K562 (cell line): ENCODE measurements around the gene GLIPR2. TPM values are rescaled to one million over a fixed set of nuclear protein-coding genes. Genes with fewer than 3 reads are reported as not detected.

ENCODE experiments used
- ATAC-seq: fragments of 200-7000 bp; cut with Tn5 transposase; 3 replicates; pipeline ENCODE4 v1.9.1; 2020; ENCODE audit warnings: moderate library complexity
- BruUV-seq: library from RNA; stranded (reverse); fragments of 400-500 nt; replicated peaks from 2 replicates; lab custom pipeline; 2021; lab: Mats Ljungman, UMichigan
- CTCF ChIA-PET: fragments of 300-600 bp; formaldehyde crosslinking; extraction: SDS; loops from one replicate; lab custom pipeline; 2021; ENCODE audit warnings: low intra/inter-chr PET ratio; lab: Yijun Ruan, JAX
- POLR2A ChIA-PET: fragments of 300-600, 350-650 bp; sonication (Branson Sonifier 250); formaldehyde crosslinking; extraction: SDS; loops from one replicate; lab custom pipeline; 2021; ENCODE audit warnings: antibody characterized with exemption, inconsistent platforms; lab: Yijun Ruan, JAX
- DNase-seq, 4 experiments: peaks; one replicate each; pipeline versions ENCODE4 v3.0.0 to v3.0.0-alpha.2; 2011 to 2018; ENCODE audit warnings: low spot score in 3 of 4, mixed read lengths in 3 of 4; ENCODE audit errors: extremely low read depth in 1 of 4
- FAIRE-seq: peaks from 2 replicates; lab custom pipeline; 2011; peaks lifted over from hg19 to GRCh38; lab: Jason Lieb, UNC
- H2AFZ ChIP-seq: 2 replicates; pipeline ENCODE4 v1.6.0; 2011; ENCODE audit warnings: low read depth, low read length, control low read depth, inconsistent platforms
- H3K27ac ChIP-seq: fragments of 200-600 bp; 3 replicates; pipeline ENCODE4 v1.8.0; 2011; ENCODE audit warnings: low read depth, mild to moderate bottlenecking, control low read depth, inconsistent platforms, low read length, moderate library complexity, mixed read lengths; ENCODE audit errors: extremely low read depth
- H3K27me3 ChIP-seq, 2 experiments: fragments of 300-600 bp in 1 of 2; 2 replicates in 1 of 2; 3 replicates in 1 of 2; pipeline versions ENCODE4 v1.6.0 to v1.8.0; 2011; ENCODE audit warnings: inconsistent platforms in 2 of 2, low read length in 2 of 2, mild to moderate bottlenecking in 1 of 2, mixed read lengths in 1 of 2, moderate library complexity in 1 of 2; ENCODE audit not compliant: control insufficient read depth in 2 of 2, insufficient read depth in 2 of 2
- H3K36me3 ChIP-seq: fragments of 300-600 bp; 3 replicates; pipeline ENCODE4 v1.8.0; 2011; ENCODE audit warnings: mild to moderate bottlenecking, low read length, inconsistent platforms; ENCODE audit not compliant: control insufficient read depth, insufficient read depth
- H3K4me1 ChIP-seq, 2 experiments: fragments of 200-600 bp in 1 of 2; replicated peaks in 1 of 2; 2 replicates in 1 of 2; 3 replicates in 1 of 2; pipeline versions ENCODE4 v1.5.1 to v1.8.0; 2011; ENCODE audit warnings: inconsistent platforms in 2 of 2, low read length in 2 of 2, mild to moderate bottlenecking in 1 of 2, mixed read lengths in 1 of 2, moderate library complexity in 1 of 2; ENCODE audit not compliant: control insufficient read depth in 2 of 2, insufficient read depth in 2 of 2
- H3K4me2 ChIP-seq: 2 replicates; pipeline ENCODE4 v1.6.1; 2011; ENCODE audit warnings: low read length, control low read depth, inconsistent platforms, mixed read lengths; ENCODE audit not compliant: insufficient read depth
- H3K4me3 ChIP-seq: fragments of 200-600 bp; sonication (generic), shearing (Covaris generic); 2 replicates; pipeline ENCODE4 v1.5.1; 2016; ENCODE audit warnings: control low read depth, inconsistent platforms
- H3K79me2 ChIP-seq: fragments of 200-600 bp; 3 replicates; pipeline ENCODE4 v1.8.0; 2011; ENCODE audit warnings: low read length, inconsistent platforms; ENCODE audit not compliant: control insufficient read depth, insufficient read depth
- H3K9ac ChIP-seq, 2 experiments: 2 replicates each; pipeline versions ENCODE4 v1.6.0 to v1.6.1; 2011; ENCODE audit warnings: low read depth in 2 of 2, low read length in 2 of 2, control low read depth in 1 of 2, inconsistent platforms in 1 of 2, mild to moderate bottlenecking in 1 of 2, mixed read lengths in 1 of 2; ENCODE audit not compliant: insufficient read depth in 1 of 2
- H3K9me1 ChIP-seq: one replicate; pipeline ENCODE4 v1.6.0; 2011; ENCODE audit warnings: inconsistent platforms, mild to moderate bottlenecking, low read length, moderate library complexity; ENCODE audit not compliant: control insufficient read depth, insufficient read depth
- H3K9me3 ChIP-seq: replicated peaks from 2 replicates; pipeline ENCODE4 v1.5.1; 2011; ENCODE audit warnings: low read depth, low read length, inconsistent platforms; ENCODE audit not compliant: control insufficient read depth, insufficient read depth
- H4K20me1 ChIP-seq: replicated peaks from 2 replicates; pipeline ENCODE4 v1.6.1; 2011; ENCODE audit warnings: low read length, inconsistent platforms, mixed read lengths; ENCODE audit not compliant: control insufficient read depth, insufficient read depth
- ARID1B ChIP-seq: fragments of 450-650 bp; IDR thresholded peaks from 2 replicates; pipeline ENCODE4 v1.6.1; 2016; ENCODE audit warnings: antibody characterized with exemption, mild to moderate bottlenecking, inconsistent platforms
- FOS ChIP-seq: IDR thresholded peaks from 3 replicates; pipeline ENCODE4 v1.6.1; 2011; ENCODE audit not compliant: insufficient read length; ENCODE audit errors: extremely low read depth
- FOXP1 ChIP-seq: sonication (generic); formaldehyde crosslinking; IDR thresholded peaks from 2 replicates; pipeline ENCODE4 v1.8.0; 2022; ENCODE audit warnings: mild to moderate bottlenecking, missing genetic modification reagents
- PCBP2 ChIP-seq: fragments of 200-400 bp; formaldehyde crosslinking; IDR thresholded peaks from 2 replicates; pipeline ENCODE4 v1.6.1; 2018; ENCODE audit warnings: low read length, low read depth, mild to moderate bottlenecking, moderate library complexity; ENCODE audit not compliant: poor library complexity, severe bottlenecking
- PRPF4 ChIP-seq: fragments of 200-400 bp; formaldehyde crosslinking; IDR thresholded peaks from one replicate; pipeline ENCODE4 v1.6.1; 2017; ENCODE audit warnings: low read length, low read depth, mild to moderate bottlenecking; ENCODE audit not compliant: insufficient read depth, poor library complexity, severe bottlenecking
- RBFOX2 ChIP-seq: fragments of 200-400 bp; formaldehyde crosslinking; IDR thresholded peaks from 2 replicates; pipeline ENCODE4 v1.6.1; 2017; ENCODE audit warnings: low read depth, mild to moderate bottlenecking, low read length, moderate library complexity
- SMARCB1 ChIP-seq: IDR thresholded peaks from 2 replicates; pipeline ENCODE4 v1.6.1; 2011; ENCODE audit warnings: improper control_type of control experiment, low read depth; ENCODE audit not compliant: insufficient read length
- STAT5B ChIP-seq: fragments of 250-450 bp; sonication (Bioruptor Pico); IDR thresholded peaks from 2 replicates; pipeline ENCODE4 v1.8.0; 2021; ENCODE audit warnings: mild to moderate bottlenecking, inconsistent platforms
- ZNF184 ChIP-seq: sonication (generic); formaldehyde crosslinking; IDR thresholded peaks from 2 replicates; pipeline ENCODE4 v1.5.0; 2020; ENCODE audit warnings: missing genetic modification reagents
- ZNF444 ChIP-seq: fragments of 250-450 bp; sonication (Bioruptor Pico); IDR thresholded peaks from 2 replicates; pipeline ENCODE4 v1.4.0; 2020; ENCODE audit warnings: mild to moderate bottlenecking, moderate library complexity
- ZNF586 ChIP-seq: fragments of 450-650 bp; formaldehyde crosslinking; conservative IDR thresholded peaks from 2 replicates; pipeline ENCODE4 v1.4.0; 2020; ENCODE audit warnings: mild to moderate bottlenecking, moderate library complexity
- ZNF589 ChIP-seq: fragments of 200-800 bp; sonication (Bioruptor generic); IDR thresholded peaks from 2 replicates; pipeline ENCODE4 v1.6.1; 2016; ENCODE audit warnings: low read depth, missing genetic modification characterization, missing compliant biosample characterization
- WGBS: fragments of 100-300 bp; shearing (Covaris generic); methylation state at CpG from one replicate; pipeline ENCODE4 v1.1.6; 2016; ENCODE audit warnings: low coverage, mixed read lengths; ENCODE audit not compliant: insufficient coverage; ENCODE audit errors: missing lambda C conversion rate; 5-methylcytosine and 5-hydroxymethylcytosine counted together
- in situ Hi-C: fragments of 300-500 bp; cut with MboI; formaldehyde crosslinking; loops from 4 replicates; pipeline ENCODE4 v1.15.0; 2018; ENCODE audit warnings: inconsistent platforms, mixed read lengths
- intact Hi-C: fragments of 100-400 bp; cut with micrococcal nuclease; formaldehyde crosslinking; loops from 2 replicates; pipeline ENCODE4 v1.14.2; 2022
- polyA plus RNA-seq, 8 experiments: library from polyadenylated mRNA; depleted of rRNA in 4 of 8; stranded (reverse) in 5 of 8; unstranded in 3 of 8; fragments of >200 nt; fragmentation: Nextera tagmentation in 2 of 8; fragmentation: Illumina TruSeq in 1 of 8; extraction: Ambion mirVana in 2 of 8; extraction: Trizol in 1 of 8; gene quantifications; 2 replicates each; pipeline versions ENCODE4 v1.2.1 to v1.2.3, GENCODE V29; 2011 to 2014; ENCODE audit warnings: inconsistent platforms in 1 of 8, missing spikeins in 1 of 8
- total RNA-seq, 7 experiments: library from RNA; depleted of rRNA in 6 of 7; stranded (reverse); fragments of >200 nt in 6 of 7; fragmentation: Illumina TruSeq in 2 of 7; extraction: Trizol in 2 of 7; gene quantifications; 2 replicates each; pipeline versions ENCODE4 v1.2.1 to v1.2.3, GENCODE V29; 2011 to 2021; ENCODE audit warnings: low replicate concordance in 1 of 7
- TF ChIP-seq, protein P1 (sequence below): fragments of 250-450 bp; sonication (Bioruptor Pico); IDR thresholded peaks from 2 replicates; pipeline ENCODE4 v1.8.0; 2021; ENCODE audit warnings: borderline replicate concordance, mild to moderate bottlenecking, moderate library complexity; ENCODE audit not compliant: poor library complexity, severe bottlenecking
- TF ChIP-seq, protein P2 (sequence below): sonication (generic); formaldehyde crosslinking; IDR thresholded peaks from 2 replicates; pipeline ENCODE4 v1.8.1; 2023; ENCODE audit warnings: mild to moderate bottlenecking, missing genetic modification reagents, moderate library complexity
- TF ChIP-seq, protein P3 (sequence below): fragments of 450-650 bp; IDR thresholded peaks from 2 replicates; pipeline ENCODE4 v1.6.1; 2016; ENCODE audit warnings: missing biosample characterization, missing genetic modification characterization
- TF ChIP-seq, protein P4 (sequence below): sonication (generic); formaldehyde crosslinking; IDR thresholded peaks from 2 replicates; pipeline ENCODE4 v1.8.1; 2023; ENCODE audit warnings: mild to moderate bottlenecking, missing genetic modification reagents

The GLIPR2 gene
- total and polyA plus RNA-seq, 9 of the 15 experiments (the other 6 are each of a cell fraction or from before 2014, with no cell fraction given) = 1.4 to 8.8 (median 2.9) TPM

DNA sequence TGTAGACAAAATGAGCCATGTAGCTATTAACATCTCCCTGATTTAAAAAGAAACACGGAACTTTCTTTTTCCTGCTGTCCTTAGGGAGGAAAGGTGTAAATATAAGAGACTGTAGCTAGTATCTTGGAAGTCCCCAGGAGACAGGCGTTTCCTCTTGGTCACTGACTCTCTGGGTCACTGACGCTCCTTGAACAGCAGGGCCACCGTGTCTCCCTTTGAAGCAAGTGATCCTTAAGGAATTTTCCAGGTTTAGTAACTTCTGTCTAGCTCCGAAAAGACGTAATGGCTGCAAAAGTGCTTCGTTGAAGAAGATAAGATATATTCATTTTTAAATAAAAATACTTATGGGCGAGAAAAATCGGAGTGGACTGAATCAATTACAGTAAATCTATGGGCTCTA, 53.4 kb downstream of the GLIPR2 start:
- in situ Hi-C loops = no loop called here
- H3K9me3 ChIP-seq = no peaks in the 10 kb centered on the region
- H3K9me1 ChIP-seq = no peaks in the 10 kb centered on the region
- DNase-seq (peak in 1 of 4 experiments; percentile 33), ATAC-seq (no peak), FAIRE-seq (no peak)
- TSS peak; percentile 98 for BruUV-seq
- no peaks in the 10 kb centered on the region for H3K27me3 ChIP-seq
- H3K9ac ChIP-seq = peak overlapping the region; percentile 82 to 96; a peak in 3 of 4 replicates
- CTCF ChIA-PET = no interaction called here
- H3K4me2 ChIP-seq = peak overlapping the region; percentile 85
- 6% methylated on average over 9 of the region's 9 CpGs for WGBS
- H2AFZ ChIP-seq = peak overlapping the region; percentile 97
- H3K79me2 ChIP-seq = peaks cover 42% of the 10 kb centered on the region
- peak overlapping the region; percentile 97 for H3K4me3 ChIP-seq
- H3K4me1 ChIP-seq = peaks cover 3 to 12% of the 10 kb centered on the region in 2 experiments; a peak in 4 of 5 replicates
- intact Hi-C loops = no loop called here
- H3K36me3 ChIP-seq = peaks cover 21% of the 10 kb centered on the region; the same call in 2 of the 3 replicates
- POLR2A ChIA-PET = interaction anchor here (0.6 to 2.8 kb wide), 13 partner anchors 8 to 139 kb away, joined by 3 to 13 read pairs (median 4); partner anchors contain the start of gene GNE
- peaks cover 28% of the 10 kb centered on the region for H4K20me1 ChIP-seq
- peak overlapping the region; percentile 93 for H3K27ac ChIP-seq
- TF ChIP-seq FOS = no peak
- TF ChIP-seq ARID1B = no peak
- no peak for TF ChIP-seq SMARCB1
- TF ChIP-seq, protein P1, sequence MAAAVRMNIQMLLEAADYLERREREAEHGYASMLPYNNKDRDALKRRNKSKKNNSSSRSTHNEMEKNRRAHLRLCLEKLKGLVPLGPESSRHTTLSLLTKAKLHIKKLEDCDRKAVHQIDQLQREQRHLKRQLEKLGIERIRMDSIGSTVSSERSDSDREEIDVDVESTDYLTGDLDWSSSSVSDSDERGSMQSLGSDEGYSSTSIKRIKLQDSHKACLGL = no peak
- TF ChIP-seq PRPF4 = no peak
- no peak for TF ChIP-seq STAT5B
- TF ChIP-seq FOXP1 (CRISPR knock-in tag) = no peak
- no peak for TF ChIP-seq ZNF444 (CRISPR knock-in tag)
- TF ChIP-seq, protein P2, sequence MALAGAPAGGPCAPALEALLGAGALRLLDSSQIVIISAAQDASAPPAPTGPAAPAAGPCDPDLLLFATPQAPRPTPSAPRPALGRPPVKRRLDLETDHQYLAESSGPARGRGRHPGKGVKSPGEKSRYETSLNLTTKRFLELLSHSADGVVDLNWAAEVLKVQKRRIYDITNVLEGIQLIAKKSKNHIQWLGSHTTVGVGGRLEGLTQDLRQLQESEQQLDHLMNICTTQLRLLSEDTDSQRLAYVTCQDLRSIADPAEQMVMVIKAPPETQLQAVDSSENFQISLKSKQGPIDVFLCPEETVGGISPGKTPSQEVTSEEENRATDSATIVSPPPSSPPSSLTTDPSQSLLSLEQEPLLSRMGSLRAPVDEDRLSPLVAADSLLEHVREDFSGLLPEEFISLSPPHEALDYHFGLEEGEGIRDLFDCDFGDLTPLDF (CRISPR knock-in tag) = no peak
- no peak for TF ChIP-seq PCBP2
- TF ChIP-seq, protein P3, sequence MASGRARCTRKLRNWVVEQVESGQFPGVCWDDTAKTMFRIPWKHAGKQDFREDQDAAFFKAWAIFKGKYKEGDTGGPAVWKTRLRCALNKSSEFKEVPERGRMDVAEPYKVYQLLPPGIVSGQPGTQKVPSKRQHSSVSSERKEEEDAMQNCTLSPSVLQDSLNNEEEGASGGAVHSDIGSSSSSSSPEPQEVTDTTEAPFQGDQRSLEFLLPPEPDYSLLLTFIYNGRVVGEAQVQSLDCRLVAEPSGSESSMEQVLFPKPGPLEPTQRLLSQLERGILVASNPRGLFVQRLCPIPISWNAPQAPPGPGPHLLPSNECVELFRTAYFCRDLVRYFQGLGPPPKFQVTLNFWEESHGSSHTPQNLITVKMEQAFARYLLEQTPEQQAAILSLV (tag) = no peak
- no peak for TF ChIP-seq ZNF589 (CRISPR knock-in tag)
- TF ChIP-seq ZNF184 = no peak
- TF ChIP-seq, protein P4, sequence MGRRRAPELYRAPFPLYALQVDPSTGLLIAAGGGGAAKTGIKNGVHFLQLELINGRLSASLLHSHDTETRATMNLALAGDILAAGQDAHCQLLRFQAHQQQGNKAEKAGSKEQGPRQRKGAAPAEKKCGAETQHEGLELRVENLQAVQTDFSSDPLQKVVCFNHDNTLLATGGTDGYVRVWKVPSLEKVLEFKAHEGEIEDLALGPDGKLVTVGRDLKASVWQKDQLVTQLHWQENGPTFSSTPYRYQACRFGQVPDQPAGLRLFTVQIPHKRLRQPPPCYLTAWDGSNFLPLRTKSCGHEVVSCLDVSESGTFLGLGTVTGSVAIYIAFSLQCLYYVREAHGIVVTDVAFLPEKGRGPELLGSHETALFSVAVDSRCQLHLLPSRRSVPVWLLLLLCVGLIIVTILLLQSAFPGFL (CRISPR knock-in tag) = no peak
- TF ChIP-seq ZNF586 = no peak
- no peak for TF ChIP-seq RBFOX2
